ENCODE results near the gene BSND. TPM values are rescaled to one million over a fixed set of nuclear protein-coding genes. Genes with fewer than 3 reads are reported as not detected.

The BSND gene
- total and polyA plus RNA-seq, 9 of the 15 experiments (the other 6 are each of a cell fraction or from before 2014, with no cell fraction given): not detected

DNA sequence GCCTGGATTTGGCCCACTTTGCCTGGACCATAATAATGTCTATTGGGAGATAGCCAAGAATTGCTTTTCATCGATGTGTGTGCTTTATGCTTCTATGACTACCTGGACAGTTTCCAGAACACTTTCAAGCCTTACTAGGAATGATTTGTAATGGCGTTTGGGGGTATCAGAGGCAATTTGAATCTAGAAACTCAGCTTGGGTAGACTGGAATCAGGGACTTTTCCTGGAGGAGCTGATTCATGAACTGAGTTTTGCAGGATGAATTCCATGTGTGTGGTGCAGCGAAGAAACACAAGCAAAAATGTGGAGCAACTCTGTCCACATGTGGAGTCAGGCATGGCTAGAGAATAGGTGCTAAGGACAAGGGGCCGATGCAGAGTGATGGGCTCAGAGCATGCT is 30.2 kb upstream of the BSND start:
- ChIA-PET POLR2A (no interaction called here), CTCF (ENCODE audit: low intra/inter-chr PET ratio) (no interaction called here)
- Histone ChIP-seq H4K20me1 (replicated peaks; ENCODE audit: control insufficient read depth, insufficient read depth, low read length) (no peaks in the 10 kb centered on the region), H3K9ac (ENCODE audit: insufficient read depth in 1 of 2, low read depth in 2 of 2, low read length in 2 of 2) (no peak overlapping the region), H3K4me1 (replicated peaks in 1 of 2; ENCODE audit: control insufficient read depth in 2 of 2, insufficient read depth in 2 of 2, low read length in 2 of 2) (peaks cover 0 to 10% of the 10 kb centered on the region in 2 experiments; a peak in 2 of 5 replicates), H3K79me2 (ENCODE audit: control insufficient read depth, insufficient read depth, low read length) (no peaks in the 10 kb centered on the region), H3K36me3 (ENCODE audit: control insufficient read depth, insufficient read depth, low read length) (no peaks in the 10 kb centered on the region), H3K4me3 (no peak overlapping the region), H3K27me3 (ENCODE audit: control insufficient read depth in 2 of 2, insufficient read depth in 2 of 2, low read length in 2 of 2) (peaks cover 14 to 41% of the 10 kb centered on the region in 2 experiments), H3K4me2 (ENCODE audit: insufficient read depth, low read length) (no peak overlapping the region), H3K9me3 (replicated peaks; ENCODE audit: control insufficient read depth, insufficient read depth, low read depth, low read length) (no peaks in the 10 kb centered on the region), H3K9me1 (ENCODE audit: control insufficient read depth, insufficient read depth, low read length) (no peaks in the 10 kb centered on the region), H2AFZ (ENCODE audit: low read depth, low read length) (no peak overlapping the region), H3K27ac (ENCODE audit: extremely low read depth, low read depth, low read length) (no peak overlapping the region)
- intact Hi-C loops (cut with micrococcal nuclease): no loop called here
- ATAC-seq: no peak
- no TSS peak for BruUV-seq (replicated peaks)
- no peak for DNase-seq (ENCODE audit: extremely low read depth in 1 of 4, low spot score in 3 of 4)
- in situ Hi-C loops (cut with MboI): no loop called here
- FAIRE-seq: no peak
- WGBS (ENCODE audit: insufficient coverage, low coverage, missing lambda C conversion rate): 5% methylated on average over 4 of the region's 4 CpGs
- no peak for TF ChIP-seq ETS2 (tag; IDR thresholded peaks at IDR 0.05; ENCODE audit: borderline replicate concordance, poor library complexity, severe bottlenecking)
- TF ChIP-seq TCF7L2 (IDR thresholded peaks at IDR 0.05; ENCODE audit: low read depth, low read length): no peak
- TF ChIP-seq ZNF121 (CRISPR knock-in tag; conservative IDR thresholded peaks at IDR 0.05): no peak
- no peak for TF ChIP-seq HNRNPK (IDR thresholded peaks at IDR 0.05; ENCODE audit: low read depth, low read length, poor library complexity, severe bottlenecking)
- TF ChIP-seq, protein P1, sequence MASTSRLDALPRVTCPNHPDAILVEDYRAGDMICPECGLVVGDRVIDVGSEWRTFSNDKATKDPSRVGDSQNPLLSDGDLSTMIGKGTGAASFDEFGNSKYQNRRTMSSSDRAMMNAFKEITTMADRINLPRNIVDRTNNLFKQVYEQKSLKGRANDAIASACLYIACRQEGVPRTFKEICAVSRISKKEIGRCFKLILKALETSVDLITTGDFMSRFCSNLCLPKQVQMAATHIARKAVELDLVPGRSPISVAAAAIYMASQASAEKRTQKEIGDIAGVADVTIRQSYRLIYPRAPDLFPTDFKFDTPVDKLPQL (IDR thresholded peaks at IDR 0.05; ENCODE audit: extremely low read depth, insufficient read length): no peak
- TF ChIP-seq, protein P2, sequence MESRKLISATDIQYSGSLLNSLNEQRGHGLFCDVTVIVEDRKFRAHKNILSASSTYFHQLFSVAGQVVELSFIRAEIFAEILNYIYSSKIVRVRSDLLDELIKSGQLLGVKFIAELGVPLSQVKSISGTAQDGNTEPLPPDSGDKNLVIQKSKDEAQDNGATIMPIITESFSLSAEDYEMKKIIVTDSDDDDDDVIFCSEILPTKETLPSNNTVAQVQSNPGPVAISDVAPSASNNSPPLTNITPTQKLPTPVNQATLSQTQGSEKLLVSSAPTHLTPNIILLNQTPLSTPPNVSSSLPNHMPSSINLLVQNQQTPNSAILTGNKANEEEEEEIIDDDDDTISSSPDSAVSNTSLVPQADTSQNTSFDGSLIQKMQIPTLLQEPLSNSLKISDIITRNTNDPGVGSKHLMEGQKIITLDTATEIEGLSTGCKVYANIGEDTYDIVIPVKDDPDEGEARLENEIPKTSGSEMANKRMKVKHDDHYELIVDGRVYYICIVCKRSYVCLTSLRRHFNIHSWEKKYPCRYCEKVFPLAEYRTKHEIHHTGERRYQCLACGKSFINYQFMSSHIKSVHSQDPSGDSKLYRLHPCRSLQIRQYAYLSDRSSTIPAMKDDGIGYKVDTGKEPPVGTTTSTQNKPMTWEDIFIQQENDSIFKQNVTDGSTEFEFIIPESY (CRISPR knock-in tag; IDR thresholded peaks at IDR 0.05): no peak
- no peak for TF ChIP-seq ZNF707 (CRISPR knock-in tag; conservative IDR thresholded peaks at IDR 0.05)
- no peak for TF ChIP-seq CBFB (CRISPR knock-in tag; IDR thresholded peaks at IDR 0.05)
- no peak for TF ChIP-seq HOXB6 (CRISPR knock-in tag; IDR thresholded peaks at IDR 0.05; ENCODE audit: borderline replicate concordance)
- no peak for TF ChIP-seq RAD21 (CRISPR knock-in tag; conservative IDR thresholded peaks at IDR 0.05 in 1 of 2, IDR thresholded peaks at IDR 0.05 in 1 of 2)
- TF ChIP-seq NFYB (IDR thresholded peaks at IDR 0.05; ENCODE audit: extremely low read depth, insufficient read length): no peak
- TF ChIP-seq BRCA1 (IDR thresholded peaks at IDR 0.05): no peak
- TF ChIP-seq BRCA1 (CRISPR knock-in tag; IDR thresholded peaks at IDR 0.05): no peak
- TF ChIP-seq GMEB1 (CRISPR knock-in tag; IDR thresholded peaks at IDR 0.05): no peak
- no peak for TF ChIP-seq CBX1 (IDR thresholded peaks at IDR 0.05; ENCODE audit: low read depth)
- TF ChIP-seq ZNF224 (CRISPR knock-in tag; IDR thresholded peaks at IDR 0.05): no peak
- no peak for TF ChIP-seq CBX8 (IDR thresholded peaks at IDR 0.05; ENCODE audit: borderline replicate concordance, extremely low read depth, low read depth, low read length, poor library complexity, severe bottlenecking)
- TF ChIP-seq CEBPB (tag; IDR thresholded peaks at IDR 0.05): no peak
